LoVo (cell line): ENCODE data around the gene CYP24A1.

Source experiments
- DNase-seq: peaks from one replicate; pipeline ENCODE4 v3.0.0-alpha.2; 2016; ENCODE audit warnings: low spot score

Gene CYP24A1

DNA sequence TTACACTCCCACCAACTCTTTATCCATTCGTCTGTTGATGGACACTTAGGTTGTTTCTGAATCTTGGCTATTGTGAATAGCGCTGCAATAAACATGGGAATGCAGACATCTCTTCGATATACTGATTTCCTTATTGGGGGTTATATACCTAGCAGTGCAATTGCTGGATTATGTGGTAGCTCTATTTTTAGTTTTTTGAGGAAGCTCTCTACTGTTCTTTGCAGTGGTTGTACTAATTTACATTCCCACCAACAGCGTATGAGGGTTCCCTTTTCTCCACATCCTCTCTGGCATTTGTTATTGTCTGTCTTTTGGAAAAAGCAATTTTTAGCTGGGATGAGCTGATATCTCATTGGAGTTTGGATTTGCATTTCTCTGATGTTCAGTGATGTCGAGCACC, 29.5 kb upstream of the CYP24A1 start:
- DNase-seq: no peak

DNA sequence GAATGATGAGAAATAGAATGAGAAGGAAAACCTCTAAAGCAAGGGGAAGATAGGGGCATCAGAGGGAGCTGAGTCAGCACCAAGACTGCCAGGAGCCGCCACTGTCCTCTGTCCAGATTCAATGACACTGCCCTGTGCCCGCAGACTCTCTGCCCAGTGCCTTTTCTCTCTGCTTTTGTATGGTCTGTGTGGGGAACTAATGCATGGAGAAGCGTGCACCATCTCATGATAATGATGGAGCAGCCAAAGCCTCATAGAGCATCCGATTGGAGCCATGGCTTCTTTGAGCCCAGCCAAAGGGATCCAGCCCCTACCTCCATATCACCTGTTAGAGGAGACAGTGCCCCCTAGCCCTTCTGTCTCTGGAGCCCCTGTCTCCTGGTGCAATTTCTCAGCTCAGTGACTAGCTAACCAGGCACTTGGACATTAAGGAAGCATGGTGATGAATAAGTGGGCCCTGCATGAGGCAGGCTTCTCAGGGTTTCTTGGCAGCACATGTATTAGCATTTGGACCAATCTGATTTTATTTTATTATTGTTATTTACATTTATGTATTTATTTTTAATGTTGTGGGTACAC, 27.6 kb upstream of the CYP24A1 start:
- DNase-seq: no peak

DNA sequence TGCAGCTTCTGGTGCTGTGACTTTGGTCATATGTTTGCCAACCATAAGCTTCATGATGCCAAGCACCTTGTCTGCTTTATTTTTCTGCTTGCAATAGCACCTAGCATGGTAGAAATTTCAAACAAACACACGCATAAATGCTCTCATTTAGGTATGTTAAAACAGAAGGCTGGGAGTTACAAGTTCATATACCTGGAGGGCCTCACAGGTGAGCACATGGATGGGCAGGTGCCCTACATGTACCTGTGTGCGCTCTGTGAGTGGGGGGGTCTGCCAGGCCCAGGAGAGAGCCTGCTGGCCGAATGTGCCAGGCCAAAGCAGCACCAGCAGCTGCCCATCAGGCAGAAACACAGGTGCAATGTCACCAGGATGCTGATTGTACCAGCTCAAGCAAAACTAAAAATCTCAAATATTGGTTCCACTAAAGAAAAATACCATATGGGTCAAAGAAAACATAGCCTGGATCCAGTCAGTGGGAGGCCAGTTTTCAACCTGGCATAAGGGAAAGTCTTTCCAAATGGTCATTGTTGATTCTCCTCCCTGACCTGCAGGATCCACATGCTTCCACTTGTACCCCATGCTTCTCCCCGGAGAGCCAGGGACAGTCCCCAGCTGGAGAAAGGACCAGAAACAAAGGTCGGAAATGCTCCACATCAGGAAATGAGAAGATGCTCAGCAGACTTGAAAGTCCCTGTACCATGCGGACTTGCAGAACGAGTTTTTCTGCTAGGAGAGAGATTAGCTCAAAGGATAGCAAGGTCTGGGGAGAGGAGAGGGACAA, 26.9 kb upstream of the CYP24A1 start:
- DNase-seq: peak; percentile 38

DNA sequence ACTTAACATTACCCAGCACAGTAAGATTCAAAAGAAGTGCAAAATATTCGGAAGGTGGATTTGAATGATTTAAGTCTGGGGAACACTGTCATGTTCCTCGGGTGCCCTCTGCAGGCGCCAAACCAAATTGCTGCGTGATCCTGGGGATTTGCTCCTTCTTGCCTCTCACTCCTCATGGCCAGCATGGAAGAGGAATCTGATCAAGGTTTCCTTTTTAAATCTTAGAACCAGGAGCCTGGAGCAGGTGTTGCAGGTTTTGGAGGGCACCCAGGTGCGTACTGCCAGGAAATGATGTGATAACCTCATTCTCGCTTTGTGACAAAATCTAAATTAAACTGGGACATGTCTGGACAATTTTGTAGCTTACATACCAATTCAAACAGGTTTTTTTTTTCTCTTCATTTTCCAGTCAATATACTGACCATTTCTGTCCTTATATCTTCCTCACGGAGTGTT, 26.0 kb upstream of the CYP24A1 start:
- peak; percentile 83 for DNase-seq

DNA sequence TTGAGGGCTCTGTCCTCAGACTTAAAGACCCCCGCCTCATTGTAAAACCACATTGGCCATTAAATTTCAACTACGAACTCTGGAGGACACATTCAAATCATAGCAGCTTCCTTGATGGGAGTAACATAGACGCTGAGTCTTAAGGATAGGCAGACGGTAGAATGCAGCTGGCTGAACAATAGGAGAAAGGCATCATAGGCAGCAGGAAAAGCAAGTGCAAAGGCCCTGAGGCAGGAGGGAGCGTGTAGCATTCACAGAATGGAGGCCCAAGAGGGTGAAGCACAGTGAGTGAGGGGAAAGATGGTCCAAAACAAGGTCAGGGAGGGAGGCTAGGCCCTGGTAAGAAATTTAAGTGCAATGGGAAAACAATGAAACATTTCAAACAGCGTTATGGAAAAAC, 25.5 kb upstream of the CYP24A1 start:
- no peak for DNase-seq

DNA sequence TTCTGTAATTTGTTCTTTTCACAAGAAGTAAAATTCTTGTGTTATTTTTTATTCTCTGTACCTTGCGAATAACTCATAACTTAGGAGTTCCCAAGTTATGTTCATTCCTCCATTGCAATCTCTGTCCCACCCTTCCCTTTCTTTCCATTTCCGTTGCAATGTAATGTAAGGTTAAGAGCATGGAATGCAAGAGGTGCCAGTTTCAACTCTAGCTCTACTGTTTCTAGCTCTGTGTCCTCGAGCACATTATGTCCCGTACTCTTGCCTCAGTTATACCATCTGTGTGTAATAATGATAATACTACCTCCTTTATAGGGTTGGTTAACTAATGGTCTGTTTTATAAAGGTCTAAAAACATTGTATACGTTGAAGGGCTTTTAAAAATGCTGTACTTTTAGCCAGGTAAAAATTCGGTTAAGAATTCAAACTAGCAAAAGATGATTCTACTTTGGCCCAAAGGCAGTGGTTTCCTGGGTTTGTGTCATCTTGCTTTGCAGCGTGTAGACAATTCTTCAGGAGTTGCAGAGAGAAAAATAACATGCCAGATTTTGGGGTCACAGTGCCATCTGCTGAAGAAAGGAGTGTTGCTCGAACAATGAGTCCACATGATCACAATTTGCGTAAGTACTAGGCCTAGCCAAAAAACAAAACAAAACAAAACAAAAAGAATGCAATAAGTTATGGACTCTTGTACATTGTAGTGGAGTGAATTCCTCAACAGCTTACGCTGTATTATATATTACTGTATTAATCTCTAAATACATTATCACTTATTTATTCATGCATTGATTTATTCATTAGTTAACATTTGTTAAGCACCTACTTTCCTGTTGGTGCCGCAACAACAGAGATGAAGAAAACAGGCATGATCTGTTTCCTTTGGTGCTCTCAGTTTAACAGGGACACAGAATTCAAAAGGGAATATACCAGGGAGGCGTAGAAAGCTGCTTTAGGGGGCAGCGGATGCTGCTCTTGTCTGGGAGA, 24.1 kb upstream of the CYP24A1 start:
- peak; percentile 52 for DNase-seq

DNA sequence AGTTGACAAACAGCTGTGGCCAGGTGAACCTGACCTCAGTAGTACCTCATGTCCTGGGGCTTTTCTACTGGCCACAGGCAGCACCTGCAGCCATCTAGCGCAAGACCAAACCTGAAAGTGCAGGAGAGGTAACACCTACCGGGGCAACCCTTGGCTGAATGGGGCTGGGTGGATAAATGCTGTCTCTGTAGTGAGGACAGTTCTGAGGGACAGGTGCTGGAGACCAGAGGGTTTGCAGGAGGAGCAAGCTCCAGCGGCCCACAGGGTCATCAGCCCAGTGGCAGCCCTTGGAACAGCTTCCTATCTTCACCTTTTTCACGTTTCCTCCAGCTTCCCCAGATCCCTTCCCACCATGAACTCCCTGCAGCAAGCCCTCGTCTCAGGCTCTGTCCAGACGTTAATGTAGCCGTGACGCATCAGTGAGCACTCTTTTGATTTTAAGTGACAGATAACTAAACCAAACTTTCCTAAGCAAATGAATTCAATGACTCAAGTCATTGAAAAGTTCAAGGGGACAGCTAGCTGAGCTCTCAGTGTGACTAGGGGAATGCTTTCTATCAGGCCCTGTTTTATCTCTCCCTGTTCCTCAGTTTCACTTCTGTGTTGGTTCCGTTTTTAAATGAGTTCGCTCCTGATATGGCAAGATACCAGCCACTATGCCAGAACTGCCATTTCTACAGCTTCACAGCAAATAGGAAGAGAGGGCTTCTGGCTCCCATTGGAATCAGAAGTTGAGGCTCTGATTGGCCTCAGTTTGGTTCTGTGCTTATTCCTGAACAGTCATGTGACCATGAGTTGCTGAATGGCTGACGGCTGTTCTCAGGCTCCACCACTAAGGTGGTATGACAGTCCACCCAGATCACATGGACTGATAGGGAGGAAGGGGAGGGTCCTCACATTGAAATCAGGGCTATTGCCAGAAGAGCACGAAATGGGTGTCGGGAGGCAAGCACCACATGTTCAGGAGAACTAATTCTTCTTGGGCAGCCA, 22.0 kb upstream of the CYP24A1 start:
- DNase-seq: no peak

DNA sequence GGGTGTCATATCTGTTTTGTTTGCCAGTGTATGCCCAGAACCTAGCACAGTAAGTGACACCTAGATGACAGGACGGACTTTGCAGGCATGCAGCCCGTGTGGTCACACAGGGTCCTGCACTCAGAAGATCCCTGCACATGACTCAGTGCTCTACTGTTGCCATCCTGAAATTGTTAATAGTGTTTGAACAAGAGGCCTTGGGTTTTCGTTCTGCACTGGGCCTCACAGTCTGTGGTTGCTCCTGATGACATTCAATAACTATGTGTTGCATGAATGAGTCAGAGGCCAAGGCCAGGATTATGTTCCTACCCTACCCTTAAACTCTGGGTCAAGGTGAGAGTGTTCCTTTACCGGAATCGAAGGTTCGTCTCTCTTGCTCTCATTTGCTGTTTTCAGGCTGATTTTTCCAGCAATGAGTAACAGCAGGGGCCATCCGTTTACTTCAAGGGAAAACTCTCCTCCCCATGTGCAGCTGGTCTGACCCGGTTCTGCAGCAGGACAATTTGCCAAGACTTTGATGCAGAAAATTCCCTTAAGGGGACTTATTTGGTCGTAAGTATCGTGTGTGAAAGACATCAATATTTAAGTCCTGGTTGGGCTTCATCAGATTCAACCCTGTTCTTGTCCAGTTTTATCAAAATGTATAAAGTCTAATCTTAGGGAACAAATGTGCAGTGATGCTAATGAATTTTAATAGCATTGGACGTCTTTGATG, 21.1 kb upstream of the CYP24A1 start:
- DNase-seq: peak; percentile 24

DNA sequence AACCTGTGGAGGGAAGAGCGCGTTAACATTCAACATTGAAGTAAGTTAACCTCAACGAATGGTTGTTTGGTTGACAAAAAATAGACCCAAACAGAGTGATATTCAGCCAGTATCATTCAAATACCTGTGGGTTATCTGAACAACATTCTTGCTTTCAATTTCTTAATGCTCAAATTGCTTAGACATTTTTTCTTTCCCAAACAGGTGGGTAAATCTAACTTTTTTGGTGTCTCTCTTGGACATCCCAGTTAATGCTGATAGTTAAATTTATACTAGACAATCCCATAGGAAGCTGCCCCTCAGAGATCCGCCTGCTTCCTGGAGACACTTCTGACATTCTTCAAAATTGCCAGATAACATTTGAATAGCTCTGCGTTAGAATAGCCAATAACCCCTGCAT, 20.0 kb upstream of the CYP24A1 start:
- no peak for DNase-seq

DNA sequence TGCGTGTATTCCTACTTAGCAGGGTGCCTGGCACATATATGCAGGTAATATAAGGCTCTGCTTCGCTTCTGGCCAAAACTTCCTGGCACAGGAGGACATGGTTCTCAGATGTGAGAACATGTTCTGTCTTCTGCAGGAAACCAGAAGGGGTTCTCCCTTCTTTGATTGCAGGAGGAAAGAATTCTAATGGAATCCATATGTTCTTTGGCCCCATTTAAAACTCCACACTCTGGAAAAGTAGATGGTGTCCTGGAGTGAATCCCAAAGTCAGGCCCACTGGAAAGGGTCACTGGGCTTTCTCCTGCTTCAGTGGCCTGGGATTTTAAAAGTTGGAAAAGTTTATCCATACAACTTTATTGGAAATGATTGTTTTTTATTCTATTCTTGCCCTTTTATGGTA, 16.4 kb upstream of the CYP24A1 start:
- DNase-seq: no peak

DNA sequence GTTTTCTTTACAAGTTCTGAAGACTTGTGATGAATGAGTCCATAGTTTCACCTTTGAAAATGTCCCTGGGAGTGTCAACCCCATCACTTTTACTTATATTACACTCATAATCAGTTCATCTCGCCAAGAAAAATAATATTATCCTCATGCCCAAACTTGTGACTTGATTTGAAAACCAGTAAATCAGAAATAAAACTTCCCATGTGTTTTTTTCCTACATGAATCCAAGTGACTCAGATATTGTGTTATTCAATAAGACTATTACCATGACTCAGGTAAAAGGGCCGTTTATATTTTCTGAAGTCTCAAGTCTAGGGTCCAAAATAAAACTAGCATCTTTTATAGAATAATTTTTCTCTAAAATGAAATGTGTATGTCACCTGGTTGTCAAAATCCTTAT, 15.8 kb upstream of the CYP24A1 start:
- no peak for DNase-seq

DNA sequence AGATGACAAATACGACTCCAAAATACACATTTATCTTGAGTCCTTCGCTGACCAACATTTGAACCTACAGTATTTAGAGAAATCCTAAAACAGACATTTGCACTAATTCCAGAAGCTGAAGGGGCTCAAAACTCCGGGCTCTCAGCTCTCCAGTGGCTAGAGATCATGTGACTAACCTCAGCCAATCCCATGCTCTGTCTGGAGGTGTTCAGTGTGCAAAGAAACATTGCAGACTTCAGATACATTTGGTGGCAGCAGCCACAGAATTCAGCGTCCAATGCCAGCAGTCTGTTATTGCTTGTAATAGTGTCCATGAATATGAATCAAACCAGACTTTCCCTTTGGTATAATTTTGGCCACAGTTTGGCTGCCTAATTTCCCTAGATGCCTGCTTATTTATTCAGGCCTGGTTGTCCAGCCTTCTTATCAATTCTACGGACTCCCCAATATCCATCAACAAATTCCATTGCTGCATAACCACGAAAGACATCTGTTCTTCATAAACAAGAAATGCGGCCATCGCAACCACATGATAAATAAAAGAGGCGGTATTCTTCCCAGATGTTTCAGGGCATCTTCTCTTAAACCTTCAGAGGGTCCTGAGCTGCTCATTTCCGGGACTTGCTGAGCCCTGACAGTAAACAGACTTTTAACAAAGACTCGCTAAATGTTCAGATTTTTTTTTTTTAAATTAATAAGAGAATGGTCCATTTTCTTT, 14.5 kb upstream of the CYP24A1 start:
- no peak for DNase-seq

DNA sequence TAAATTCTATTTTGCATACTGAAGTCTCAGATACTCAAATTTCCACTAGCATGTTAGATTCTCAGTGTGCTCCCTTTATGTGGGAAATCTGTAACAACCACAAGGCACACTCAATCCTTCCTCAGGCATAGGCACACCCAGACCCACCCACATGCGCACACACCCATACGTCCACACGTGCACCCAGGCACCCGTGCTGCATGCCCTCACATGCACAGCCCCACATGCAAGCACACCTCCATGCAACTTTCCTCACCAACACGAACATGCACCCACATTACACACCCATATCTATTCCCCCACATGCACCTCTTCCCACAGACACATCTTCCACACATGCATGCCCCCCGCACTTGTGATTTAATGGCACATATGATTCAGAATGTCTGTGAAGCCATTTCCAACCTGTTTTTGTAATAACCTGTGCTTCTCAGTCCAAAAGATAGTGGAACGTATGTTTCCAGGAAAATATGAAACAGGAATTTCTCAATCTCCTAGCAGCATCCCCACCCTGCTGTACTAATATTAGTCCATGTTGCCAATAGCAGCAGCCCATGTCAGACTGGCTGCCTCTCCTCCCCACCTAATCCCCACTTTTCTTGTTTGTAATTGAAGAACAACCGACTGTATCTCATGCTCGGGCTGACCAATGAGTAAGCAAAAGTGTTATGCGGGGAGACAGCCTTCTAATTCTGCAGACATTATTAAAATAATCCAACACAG, 11.3 kb upstream of the CYP24A1 start:
- DNase-seq: no peak

DNA sequence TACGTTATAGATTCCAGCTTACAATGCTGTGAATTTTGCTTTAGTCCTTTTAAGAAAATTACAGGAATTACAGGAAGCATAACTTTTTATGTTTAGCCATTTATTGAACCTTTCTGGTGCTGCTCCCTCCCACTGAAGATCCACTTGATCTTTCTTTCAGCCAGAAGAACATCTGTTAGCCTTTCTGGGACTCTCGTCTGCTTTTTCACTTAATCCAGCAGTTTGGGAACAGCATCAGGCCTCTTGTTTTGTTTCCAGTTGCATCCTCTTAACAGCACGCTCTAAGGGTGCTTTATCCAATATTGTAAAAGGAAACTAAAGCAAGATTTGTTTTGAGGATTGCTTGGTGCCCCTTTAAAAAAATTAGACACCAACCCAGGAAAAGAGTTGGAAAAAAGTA, 10.3 kb upstream of the CYP24A1 start:
- DNase-seq: no peak

DNA sequence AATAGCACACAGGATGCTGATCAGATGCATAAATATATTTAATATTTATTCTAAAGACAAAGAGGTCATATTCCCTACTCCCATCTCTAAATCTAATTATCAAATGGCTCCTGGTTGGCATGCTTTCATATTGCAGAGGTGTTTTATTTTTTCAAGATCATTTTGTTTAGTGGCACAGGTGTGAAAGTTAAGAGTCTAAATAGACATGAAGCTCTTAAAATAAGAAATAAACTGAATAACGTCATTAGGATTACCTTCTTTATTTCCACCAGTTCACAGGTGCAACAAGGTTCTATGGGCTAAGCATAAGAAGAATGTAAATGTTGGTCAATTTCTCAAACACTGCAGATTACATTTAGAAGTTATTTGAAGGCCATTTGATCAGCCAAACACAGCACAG, 7.1 kb upstream of the CYP24A1 start:
- DNase-seq: no peak

DNA sequence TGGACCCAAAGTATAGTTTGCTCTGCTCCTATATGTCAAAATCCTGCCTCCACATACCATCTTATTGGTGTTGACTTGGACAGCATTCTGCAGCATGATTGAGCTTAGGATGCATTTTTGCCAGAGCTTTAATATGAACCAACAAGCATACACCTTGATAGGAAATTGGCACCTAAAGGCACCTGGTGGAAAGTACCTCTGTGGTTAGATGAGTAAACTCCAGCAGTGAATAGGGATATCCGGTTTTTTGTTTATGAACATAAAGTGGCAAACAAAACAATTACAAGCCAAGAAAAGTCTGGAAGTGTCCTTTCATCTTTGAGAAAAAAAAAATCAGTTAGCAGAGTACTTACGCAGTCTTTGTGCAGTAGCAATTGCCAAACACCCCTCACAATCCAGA, 6.2 kb upstream of the CYP24A1 start:
- no peak for DNase-seq

DNA sequence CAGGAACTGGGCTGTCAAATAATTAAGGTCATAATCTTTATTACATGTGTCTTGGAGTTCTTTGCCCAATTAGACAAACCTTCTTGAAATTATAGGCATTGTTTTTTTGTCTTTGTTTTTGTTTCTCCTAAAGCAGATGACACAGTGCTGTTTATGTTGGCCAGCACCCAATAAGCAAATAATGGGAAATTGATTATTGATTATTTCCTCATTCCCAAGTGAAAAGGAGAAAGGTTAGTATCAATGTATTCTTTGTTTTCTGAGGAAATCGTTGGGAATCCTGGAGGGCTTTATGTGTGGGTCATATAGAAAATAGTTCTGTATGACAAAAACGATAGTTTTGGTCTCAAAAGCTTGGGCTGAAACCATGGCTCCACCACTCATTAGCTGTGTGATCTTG, 4.5 kb upstream of the CYP24A1 start:
- no peak for DNase-seq

DNA sequence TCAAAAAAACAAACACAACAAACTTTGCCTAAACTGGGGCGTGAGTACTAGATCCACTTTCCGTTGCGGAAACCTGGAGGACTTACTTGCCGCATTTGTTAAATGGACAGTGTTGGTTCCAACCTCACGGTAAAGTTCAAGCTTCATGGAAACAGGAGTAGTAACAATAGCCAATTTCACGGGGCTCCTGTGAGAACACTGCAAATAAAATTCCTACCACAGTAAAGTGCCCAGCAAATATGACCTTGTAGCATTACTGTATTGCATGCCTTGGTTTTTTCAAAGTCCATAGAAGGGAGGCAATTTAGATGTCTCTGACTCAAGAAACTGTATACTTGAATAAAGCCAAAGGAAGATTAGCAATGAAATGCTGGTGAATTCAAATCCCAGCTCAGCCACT, 3.6 kb upstream of the CYP24A1 start:
- DNase-seq: no peak

DNA sequence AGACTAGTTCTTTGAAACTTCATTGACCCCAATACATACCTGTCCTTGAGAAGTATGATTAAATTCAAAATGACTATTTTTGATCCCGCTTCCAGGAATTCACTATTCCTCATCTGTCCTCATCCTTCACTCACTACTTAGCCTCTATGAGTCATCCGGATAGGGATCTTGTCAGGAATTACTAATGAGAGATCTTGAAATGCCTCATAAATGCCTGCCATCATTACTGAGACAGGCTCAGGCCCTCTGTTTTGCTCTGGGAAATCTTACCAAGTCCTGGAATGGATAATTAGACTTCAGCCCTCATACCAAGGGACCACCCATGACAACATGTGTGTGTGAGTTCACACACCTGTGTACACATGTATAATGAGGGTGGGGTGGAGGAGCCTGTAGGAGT, 2.8 kb upstream of the CYP24A1 start:
- DNase-seq: no peak
